Choroid plexus epithelial cell (primary cell): Measurements from ENCODE around the gene RND2.
A peak's percentile ranks its signal among the peaks of the same experiment; 100 is the strongest.

Experiments used
- DNase-seq: peaks from one replicate; pipeline ENCODE4 v3.0.0-alpha.2; 2010; ENCODE audit warnings: low read depth
- H3K4me3 ChIP-seq: 2 replicates; pipeline ENCODE4 v1.5.1; 2011; ENCODE audit warnings: low read depth, mild to moderate bottlenecking, control low read depth, low read length, moderate library complexity
- TF ChIP-seq, protein P1 (sequence below): conservative IDR thresholded peaks from 2 replicates; pipeline ENCODE4 v1.5.1; 2011; ENCODE audit warnings: low read depth, mild to moderate bottlenecking, control low read depth, inconsistent platforms, low read length, moderate library complexity

The RND2 gene

GRCh38 chr17:43030137-43030767, 5.2 kb downstream of the RND2 start:
- H3K4me3 ChIP-seq: no peak overlapping the region
- TF ChIP-seq, protein P1, sequence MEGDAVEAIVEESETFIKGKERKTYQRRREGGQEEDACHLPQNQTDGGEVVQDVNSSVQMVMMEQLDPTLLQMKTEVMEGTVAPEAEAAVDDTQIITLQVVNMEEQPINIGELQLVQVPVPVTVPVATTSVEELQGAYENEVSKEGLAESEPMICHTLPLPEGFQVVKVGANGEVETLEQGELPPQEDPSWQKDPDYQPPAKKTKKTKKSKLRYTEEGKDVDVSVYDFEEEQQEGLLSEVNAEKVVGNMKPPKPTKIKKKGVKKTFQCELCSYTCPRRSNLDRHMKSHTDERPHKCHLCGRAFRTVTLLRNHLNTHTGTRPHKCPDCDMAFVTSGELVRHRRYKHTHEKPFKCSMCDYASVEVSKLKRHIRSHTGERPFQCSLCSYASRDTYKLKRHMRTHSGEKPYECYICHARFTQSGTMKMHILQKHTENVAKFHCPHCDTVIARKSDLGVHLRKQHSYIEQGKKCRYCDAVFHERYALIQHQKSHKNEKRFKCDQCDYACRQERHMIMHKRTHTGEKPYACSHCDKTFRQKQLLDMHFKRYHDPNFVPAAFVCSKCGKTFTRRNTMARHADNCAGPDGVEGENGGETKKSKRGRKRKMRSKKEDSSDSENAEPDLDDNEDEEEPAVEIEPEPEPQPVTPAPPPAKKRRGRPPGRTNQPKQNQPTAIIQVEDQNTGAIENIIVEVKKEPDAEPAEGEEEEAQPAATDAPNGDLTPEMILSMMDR: no peak
- DNase-seq: no peak

DNA sequence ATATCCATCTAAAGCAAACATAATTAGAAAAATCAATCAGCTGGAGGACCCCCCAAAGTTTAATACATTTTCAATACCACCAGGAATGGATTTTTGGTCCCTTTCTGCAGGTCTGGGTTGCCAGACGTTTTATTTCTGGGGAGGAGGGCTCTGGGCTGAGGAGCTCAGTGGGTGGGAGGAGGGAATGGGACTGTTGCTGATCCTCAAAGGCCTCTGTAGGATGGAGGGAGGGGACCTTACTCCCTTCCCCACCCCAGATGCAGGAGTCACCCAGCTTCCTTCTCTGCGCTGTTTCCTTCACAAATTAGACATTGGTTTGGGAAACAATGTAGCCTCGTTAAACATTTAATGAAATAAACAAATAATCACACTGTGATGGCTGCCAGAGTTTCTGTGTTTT, 6.6 kb downstream of the RND2 start:
- no peak overlapping the region for H3K4me3 ChIP-seq
- DNase-seq: no peak
- TF ChIP-seq, protein P1: no peak

DNA sequence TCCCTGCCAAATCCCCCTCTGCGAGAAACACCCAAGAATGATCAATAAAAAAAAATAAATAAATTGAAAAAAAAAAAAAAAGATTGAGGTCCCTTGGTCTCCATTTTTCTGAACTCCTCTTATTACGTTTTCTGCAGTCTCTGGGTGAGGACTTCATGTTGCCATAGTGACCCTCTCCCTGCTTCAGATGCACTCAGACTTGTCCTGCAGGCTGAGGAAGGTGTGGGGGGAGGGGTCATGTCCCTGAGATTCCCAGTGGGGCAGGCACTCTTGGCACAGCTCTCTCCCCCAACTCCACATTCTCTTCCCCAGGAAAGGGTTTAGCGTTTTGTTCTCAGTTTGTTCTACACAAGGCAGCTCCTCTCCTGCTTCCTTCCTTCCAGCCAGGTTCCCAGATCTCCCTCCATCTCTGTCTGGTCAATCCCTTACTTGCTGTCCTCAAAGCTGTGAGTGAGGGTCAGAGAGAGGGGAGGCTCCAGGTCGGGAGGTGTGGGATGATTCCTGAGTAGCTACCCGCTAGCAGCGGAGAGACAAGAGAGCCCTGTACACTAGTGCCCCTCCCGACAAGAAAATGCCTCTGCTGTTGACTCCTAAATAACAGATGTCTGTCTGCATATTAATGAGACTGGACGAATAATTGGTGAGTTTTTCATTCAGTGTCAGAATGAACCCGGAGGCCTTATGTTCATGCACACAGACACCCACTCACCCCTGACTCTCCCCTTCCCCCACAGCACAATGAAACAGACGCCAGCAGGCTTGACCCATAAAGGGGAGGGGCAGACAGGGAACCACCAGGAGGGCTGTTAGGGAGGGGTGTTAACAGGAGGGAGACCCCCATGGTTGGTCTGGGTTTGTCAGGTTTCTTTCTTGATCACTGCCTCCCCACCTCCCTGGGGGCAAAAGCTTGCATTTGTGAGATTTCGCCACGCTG, 9.2 kb downstream of the RND2 start:
- TF ChIP-seq, protein P1: peak; percentile 15
- H3K4me3 ChIP-seq: no peak overlapping the region
- no peak for DNase-seq

DNA sequence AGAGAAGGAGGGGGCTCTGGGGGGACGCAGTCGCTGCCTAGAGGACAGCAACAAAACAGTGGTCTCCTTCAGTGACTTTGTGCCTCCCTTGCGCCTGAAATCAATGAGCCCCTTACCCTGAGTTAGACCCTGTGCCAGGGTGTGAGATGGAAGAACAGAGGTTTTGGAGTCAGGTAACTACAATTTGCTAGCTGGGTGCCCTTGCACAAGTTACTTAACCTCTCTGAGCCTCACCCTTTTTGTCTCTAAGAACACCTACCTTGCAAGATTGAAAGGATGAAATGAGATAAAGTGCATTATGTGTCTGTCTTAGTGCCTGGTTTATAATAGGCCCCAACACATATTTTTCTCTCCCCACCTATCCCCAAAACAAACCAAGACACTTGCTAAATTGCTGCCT, 9.9 kb downstream of the RND2 start:
- TF ChIP-seq, protein P1: no peak
- no peak overlapping the region for H3K4me3 ChIP-seq

DNA sequence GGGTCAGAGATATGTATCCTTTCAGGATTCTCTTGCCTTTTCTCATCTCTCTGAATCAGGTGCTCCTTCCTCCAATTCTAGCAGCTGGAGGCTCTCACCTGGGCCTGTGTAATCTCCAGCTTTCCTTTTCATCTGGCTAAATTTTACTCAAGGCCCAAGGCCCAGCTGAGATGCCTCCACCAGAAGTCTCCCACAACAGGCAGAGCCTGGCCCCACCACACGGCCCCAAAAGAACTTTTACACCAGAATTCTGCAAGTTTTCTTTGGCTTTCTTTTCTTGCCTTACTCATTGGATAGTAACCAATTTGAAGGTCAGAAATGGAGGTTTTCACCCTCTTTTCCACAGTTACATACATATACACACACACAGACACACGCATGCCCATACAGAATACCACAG, 14.6 kb downstream of the RND2 start:
- TF ChIP-seq, protein P1: no peak
- no peak for DNase-seq
- no peak overlapping the region for H3K4me3 ChIP-seq

More for the DNA sequence above, 9.9 kb downstream of the RND2 start:
- no peak for DNase-seq

- TF ChIP-seq, protein P1: no peak
- no peak overlapping the region for H3K4me3 ChIP-seq
- no peak for DNase-seq
Measured at GRCh38 chr17:43040655-43041054, 15.6 kb downstream of the RND2 start.
